Prostate gland (tissue), 2 donors: Measurements from ENCODE around the gene VEPH1. TPM values are rescaled to one million over a fixed set of nuclear protein-coding genes. Genes with fewer than 3 reads are reported as not detected.

Source experiments
- DNase-seq: peaks from one replicate; pipeline ENCODE4 v3.0.0-alpha.2; 2019; ENCODE audit warnings: low spot score
- H3K27ac ChIP-seq, 2 donors: fragments of 200-600 bp; sonication (generic); 2 replicates each; pipeline ENCODE4 v1.5.1; 2017 to 2019
- H3K27me3 ChIP-seq: fragments of 200-600 bp; sonication (generic); replicated peaks from 2 replicates; pipeline ENCODE4 v1.5.1; 2019; ENCODE audit not compliant: insufficient read depth
- H3K36me3 ChIP-seq, 2 donors: fragments of 200-600 bp; sonication (generic); 1 replicate in 1 of 2; 2 replicates in 1 of 2; pipeline versions ENCODE4 v1.5.1 to v1.8.1; 2017 to 2019
- H3K4me1 ChIP-seq: fragments of 200-600 bp; sonication (generic); replicated peaks from 2 replicates; pipeline ENCODE4 v1.5.1; 2019
- H3K4me3 ChIP-seq, 2 donors: fragments of 200-600 bp; sonication (generic); 2 replicates each; pipeline ENCODE4 v1.5.1; 2017 to 2019
- H3K9me3 ChIP-seq: fragments of 200-600 bp; sonication (generic); 2 replicates; pipeline ENCODE4 v1.5.1; 2017
- POLR2A ChIP-seq: fragments of 450-650 bp; IDR thresholded peaks from one replicate; pipeline ENCODE4 v1.6.1; 2016; ENCODE audit warnings: antibody characterized with exemption, mild to moderate bottlenecking
- POLR2AphosphoS5 ChIP-seq: sonication (generic); formaldehyde crosslinking; IDR thresholded peaks from one replicate; pipeline ENCODE4 v1.6.1; 2017; ENCODE audit warnings: antibody characterized with exemption
- WGBS: methylation state at CpG from one replicate; pipeline ENCODE4 v1.1.5; 2018; 5-methylcytosine and 5-hydroxymethylcytosine counted together
- intact Hi-C: fragments of 100-400 bp; cut with DNase I; formaldehyde crosslinking; loops from one replicate; pipeline ENCODE4 v1.14.2; 2022
- total RNA-seq, 2 donors: library from RNA; depleted of rRNA; stranded (reverse); fragments of >200 nt; gene quantifications; one replicate each; pipeline ENCODE4 v1.1.0, GENCODE V29; 2016
- TF ChIP-seq, protein P1 (sequence below), 4 experiments: fragments of 200-600 bp in 2 of 4; fragments of 450-650 bp in 2 of 4; sonication (generic) in 2 of 4; IDR thresholded peaks; 1 replicate in 3 of 4; 2 replicates in 1 of 4; pipeline ENCODE4 v1.5.1; 2016 to 2019; ENCODE audit warnings: antibody characterized with exemption in 4 of 4, mild to moderate bottlenecking in 2 of 4, moderate library complexity in 2 of 4

Gene VEPH1
- total RNA-seq, 2 donors from 2014 or later, result 1.4 to 3.4 TPM

DNA sequence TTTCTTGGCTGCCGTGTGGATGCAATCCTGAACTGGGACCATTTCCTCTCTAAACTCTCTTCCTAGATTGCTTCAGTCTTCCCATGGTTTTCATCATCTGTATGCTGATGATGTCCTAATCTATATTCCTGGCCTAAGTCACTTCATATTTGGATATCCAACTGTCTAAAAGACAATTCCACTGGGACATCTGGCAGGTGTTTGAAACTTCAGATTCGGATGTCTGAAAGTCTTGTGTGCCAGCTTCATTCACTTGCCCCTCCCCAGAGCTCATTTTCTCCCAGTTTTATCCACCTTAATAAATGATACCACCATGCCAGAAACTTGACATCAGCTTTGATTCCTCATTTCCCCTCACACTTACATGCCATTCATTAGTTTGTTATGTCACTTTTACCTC, 201.5 kb downstream of the VEPH1 start:
- DNase-seq, result no peak
- 89% methylated on average over 2 of the region's 2 CpGs for WGBS
- Histone ChIP-seq H3K4me1 (no peaks in the 10 kb centered on the region), H3K4me3 (no peak overlapping the region), H3K9me3 (no peaks in the 10 kb centered on the region), H3K36me3 (no peaks in the 10 kb centered on the region), H3K27me3 (peaks cover 4% of the 10 kb centered on the region), H3K27ac (no peak overlapping the region)
- intact Hi-C loops, result no loop called here
- TF ChIP-seq POLR2AphosphoS5 (no peak), POLR2A (no peak)
- TF ChIP-seq, protein P1, sequence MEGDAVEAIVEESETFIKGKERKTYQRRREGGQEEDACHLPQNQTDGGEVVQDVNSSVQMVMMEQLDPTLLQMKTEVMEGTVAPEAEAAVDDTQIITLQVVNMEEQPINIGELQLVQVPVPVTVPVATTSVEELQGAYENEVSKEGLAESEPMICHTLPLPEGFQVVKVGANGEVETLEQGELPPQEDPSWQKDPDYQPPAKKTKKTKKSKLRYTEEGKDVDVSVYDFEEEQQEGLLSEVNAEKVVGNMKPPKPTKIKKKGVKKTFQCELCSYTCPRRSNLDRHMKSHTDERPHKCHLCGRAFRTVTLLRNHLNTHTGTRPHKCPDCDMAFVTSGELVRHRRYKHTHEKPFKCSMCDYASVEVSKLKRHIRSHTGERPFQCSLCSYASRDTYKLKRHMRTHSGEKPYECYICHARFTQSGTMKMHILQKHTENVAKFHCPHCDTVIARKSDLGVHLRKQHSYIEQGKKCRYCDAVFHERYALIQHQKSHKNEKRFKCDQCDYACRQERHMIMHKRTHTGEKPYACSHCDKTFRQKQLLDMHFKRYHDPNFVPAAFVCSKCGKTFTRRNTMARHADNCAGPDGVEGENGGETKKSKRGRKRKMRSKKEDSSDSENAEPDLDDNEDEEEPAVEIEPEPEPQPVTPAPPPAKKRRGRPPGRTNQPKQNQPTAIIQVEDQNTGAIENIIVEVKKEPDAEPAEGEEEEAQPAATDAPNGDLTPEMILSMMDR (IDR thresholded peaks at IDR 0.05), result no peak

DNA sequence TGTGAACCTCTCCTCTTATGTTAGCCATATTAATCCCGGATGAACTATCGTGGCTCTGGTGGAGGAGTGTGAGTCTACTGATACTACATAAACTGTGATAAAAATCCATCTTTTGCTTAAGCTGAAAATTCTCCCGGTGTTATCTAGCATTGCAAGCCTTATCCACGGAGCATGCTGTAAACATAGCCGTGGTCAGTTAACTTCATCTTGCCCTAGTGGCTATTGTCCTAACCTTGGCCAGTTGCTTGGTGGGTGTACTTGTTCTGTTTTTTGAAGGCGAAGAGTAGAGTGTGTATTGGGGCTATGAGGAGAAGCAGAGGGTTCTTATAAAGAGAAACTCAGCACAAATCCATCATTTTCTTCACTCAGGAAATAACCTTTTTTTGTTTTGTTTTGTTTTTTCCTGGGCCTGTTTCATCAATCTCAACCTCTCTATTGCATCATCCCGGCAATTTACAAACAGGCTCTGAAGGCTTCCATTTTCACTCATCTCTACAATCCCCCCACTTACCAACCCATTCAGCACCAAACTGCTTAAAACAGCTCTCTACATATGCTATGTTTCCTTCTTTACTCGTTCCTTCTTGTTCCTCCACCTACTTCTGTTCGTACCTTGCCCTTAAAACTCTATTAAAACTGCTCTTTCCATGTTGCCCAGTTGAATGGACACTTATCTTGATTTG, 202.1 kb downstream of the VEPH1 start:
- DNase-seq, result no peak
- Histone ChIP-seq H3K27me3 (peaks cover 4% of the 10 kb centered on the region), H3K4me1 (no peaks in the 10 kb centered on the region), H3K36me3 (no peaks in the 10 kb centered on the region), H3K27ac (no peak overlapping the region), H3K9me3 (no peaks in the 10 kb centered on the region), H3K4me3 (no peak overlapping the region)
- TF ChIP-seq POLR2A (no peak), POLR2AphosphoS5 (no peak)
- TF ChIP-seq, protein P1 (IDR thresholded peaks at IDR 0.05), result no peak
- 85% methylated on average over 9 of the region's 9 CpGs for WGBS
- intact Hi-C loops, result no loop called here

DNA sequence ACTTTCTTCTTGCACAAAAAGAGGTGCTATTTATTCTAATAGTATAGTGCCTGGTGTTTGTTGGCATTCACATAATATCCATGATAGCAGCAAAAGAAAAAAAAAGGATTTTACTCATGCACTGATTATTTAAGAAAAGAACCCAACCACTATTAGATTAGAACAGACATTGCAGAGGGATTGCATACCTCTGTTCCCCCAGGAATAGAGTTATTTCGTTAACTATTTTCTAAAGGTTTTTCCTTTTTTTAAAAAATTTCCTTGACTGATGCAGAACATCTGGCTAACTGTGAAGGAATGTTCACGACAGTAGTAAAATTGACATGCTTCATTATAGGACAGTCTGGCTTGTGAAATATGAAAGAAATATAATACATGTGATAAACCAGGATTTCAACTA, 203.1 kb downstream of the VEPH1 start:
- Histone ChIP-seq H3K36me3 (no peaks in the 10 kb centered on the region), H3K4me1 (no peaks in the 10 kb centered on the region), H3K27ac (no peak overlapping the region), H3K4me3 (no peak overlapping the region), H3K9me3 (no peaks in the 10 kb centered on the region), H3K27me3 (peaks cover 4% of the 10 kb centered on the region)
- 80% methylated on average over 2 of the region's 2 CpGs for WGBS
- TF ChIP-seq POLR2A, result no peak
- TF ChIP-seq POLR2AphosphoS5, result no peak
- TF ChIP-seq, protein P1 (IDR thresholded peaks at IDR 0.05), result no peak
- intact Hi-C loops, result no loop called here
- DNase-seq, result no peak

DNA sequence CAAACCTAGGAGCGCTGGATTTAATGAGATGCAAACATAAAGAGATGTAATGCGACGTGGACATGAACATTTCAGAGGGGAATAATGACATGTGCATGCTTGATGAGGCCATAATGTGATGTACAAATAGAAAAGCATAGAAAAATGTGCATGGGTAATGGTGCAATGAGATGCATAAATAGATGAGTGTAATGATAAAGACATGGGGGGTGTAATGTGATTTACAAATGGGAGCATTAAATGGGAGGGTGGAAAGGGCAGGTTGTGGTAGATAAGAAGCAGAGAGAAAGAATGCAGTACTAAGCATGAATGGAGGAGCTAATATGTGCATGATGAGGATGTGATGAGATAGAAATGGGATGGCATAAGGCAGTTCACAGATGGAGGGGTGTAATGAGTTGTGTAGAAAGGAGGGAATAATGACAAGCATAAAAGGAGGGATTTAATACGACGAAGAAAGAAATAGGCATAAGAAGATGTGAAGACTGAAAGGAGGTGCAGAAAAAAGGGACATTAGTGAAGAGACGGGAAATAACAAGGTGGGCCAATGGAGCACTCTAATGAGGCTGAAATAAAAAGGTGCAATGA, 205.8 kb downstream of the VEPH1 start:
- intact Hi-C loops, result no loop called here
- Histone ChIP-seq H3K27me3 (peaks cover 4% of the 10 kb centered on the region), H3K9me3 (no peaks in the 10 kb centered on the region), H3K4me3 (no peak overlapping the region), H3K4me1 (no peaks in the 10 kb centered on the region), H3K27ac (no peak overlapping the region), H3K36me3 (no peaks in the 10 kb centered on the region)
- no peak for DNase-seq
- TF ChIP-seq POLR2AphosphoS5 (no peak), POLR2A (no peak)
- TF ChIP-seq, protein P1 (IDR thresholded peaks at IDR 0.05), result no peak
- WGBS, result 88% methylated on average over 6 of the region's 6 CpGs

DNA sequence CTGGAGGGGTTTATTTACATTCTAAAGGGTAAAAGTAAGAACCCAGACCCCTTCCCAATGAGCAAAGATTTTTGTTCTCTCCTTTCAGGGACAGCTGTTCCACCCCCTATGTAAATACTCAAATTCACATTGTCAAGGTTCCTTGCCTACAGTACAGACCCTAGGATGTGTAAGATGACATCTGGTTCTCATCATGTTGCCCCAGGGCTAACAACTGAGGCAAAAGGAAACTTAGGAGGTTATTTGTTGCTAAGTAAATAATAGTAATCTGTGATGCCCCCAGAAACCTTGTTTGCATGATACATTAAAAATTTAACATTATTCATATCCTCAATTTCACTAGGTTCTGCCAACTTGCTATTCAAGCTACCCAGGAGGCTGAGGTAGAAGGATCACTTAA, 208.3 kb downstream of the VEPH1 start:
- H3K9me3 ChIP-seq, result no peaks in the 10 kb centered on the region
- intact Hi-C loops, result no loop called here

More for the DNA sequence above, 208.3 kb downstream of the VEPH1 start:
- H3K4me1 ChIP-seq, result no peaks in the 10 kb centered on the region
- H3K27ac ChIP-seq, result no peak overlapping the region
- DNase-seq, result no peak
- H3K27me3 ChIP-seq, result no peaks in the 10 kb centered on the region
- TF ChIP-seq POLR2A (no peak), POLR2AphosphoS5 (no peak)
- TF ChIP-seq, protein P1 (IDR thresholded peaks at IDR 0.05), result no peak
- H3K36me3 ChIP-seq, result no peaks in the 10 kb centered on the region
- H3K4me3 ChIP-seq, result no peak overlapping the region
